Fibroblast of villous mesenchyme (primary cell): Measurements from ENCODE around the gene SERPINA9. TPM values are rescaled to one million over a fixed set of nuclear protein-coding genes. Genes with fewer than 3 reads are reported as not detected.

Source experiments
- DNase-seq: peaks from one replicate; pipeline ENCODE4 v3.0.0-alpha.2; 2010; ENCODE audit warnings: low read depth
- H3K4me3 ChIP-seq: 2 replicates; pipeline ENCODE4 v1.5.1; 2011; ENCODE audit warnings: low read depth, mild to moderate bottlenecking, low read length
- total RNA-seq: library from RNA; depleted of rRNA; stranded (reverse); fragments of >200 nt; gene quantifications from 2 replicates; pipeline ENCODE4 v1.2.3, GENCODE V29; 2012
- TF ChIP-seq, protein P1 (sequence below): IDR thresholded peaks from 2 replicates; pipeline ENCODE4 v1.5.1; 2012; ENCODE audit warnings: low read depth, mild to moderate bottlenecking, low read length; ENCODE audit not compliant: insufficient read depth

The SERPINA9 gene
- total RNA-seq, 1 donor, result not detected

DNA sequence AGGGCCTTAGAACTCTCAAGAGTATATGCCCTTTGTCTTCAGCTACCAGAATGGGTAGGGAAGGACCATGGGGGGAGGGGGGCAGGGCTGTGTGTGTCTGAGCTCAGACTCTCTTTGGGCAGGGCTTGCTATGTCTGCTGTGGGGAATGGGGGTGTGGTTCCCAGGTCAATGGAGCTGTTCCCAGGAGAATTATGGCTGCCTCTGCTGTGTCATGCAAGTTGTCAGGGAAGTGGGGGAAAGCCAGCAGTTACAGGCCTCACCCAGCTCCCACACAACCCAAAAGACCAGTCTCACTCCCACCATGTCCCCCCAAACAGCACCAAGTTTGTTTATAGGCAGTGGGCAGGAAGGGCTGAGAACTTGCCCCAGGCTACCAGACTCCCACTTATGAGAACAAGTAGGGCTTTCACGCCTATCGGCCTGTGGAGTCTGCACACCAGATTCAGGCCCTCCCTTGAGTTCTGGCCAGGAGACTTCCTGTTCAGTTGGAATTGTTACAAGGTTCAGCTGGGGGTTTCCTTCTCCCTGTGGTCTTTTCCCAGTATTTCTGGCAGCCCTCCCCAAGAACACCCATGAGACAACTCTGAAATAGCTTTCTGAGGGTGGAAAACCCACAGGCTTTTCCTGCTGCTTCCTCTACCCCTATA is 17.3 kb downstream of the SERPINA9 start:
- DNase-seq, result no peak
- no peak overlapping the region for H3K4me3 ChIP-seq
- TF ChIP-seq, protein P1, sequence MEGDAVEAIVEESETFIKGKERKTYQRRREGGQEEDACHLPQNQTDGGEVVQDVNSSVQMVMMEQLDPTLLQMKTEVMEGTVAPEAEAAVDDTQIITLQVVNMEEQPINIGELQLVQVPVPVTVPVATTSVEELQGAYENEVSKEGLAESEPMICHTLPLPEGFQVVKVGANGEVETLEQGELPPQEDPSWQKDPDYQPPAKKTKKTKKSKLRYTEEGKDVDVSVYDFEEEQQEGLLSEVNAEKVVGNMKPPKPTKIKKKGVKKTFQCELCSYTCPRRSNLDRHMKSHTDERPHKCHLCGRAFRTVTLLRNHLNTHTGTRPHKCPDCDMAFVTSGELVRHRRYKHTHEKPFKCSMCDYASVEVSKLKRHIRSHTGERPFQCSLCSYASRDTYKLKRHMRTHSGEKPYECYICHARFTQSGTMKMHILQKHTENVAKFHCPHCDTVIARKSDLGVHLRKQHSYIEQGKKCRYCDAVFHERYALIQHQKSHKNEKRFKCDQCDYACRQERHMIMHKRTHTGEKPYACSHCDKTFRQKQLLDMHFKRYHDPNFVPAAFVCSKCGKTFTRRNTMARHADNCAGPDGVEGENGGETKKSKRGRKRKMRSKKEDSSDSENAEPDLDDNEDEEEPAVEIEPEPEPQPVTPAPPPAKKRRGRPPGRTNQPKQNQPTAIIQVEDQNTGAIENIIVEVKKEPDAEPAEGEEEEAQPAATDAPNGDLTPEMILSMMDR, result no peak

DNA sequence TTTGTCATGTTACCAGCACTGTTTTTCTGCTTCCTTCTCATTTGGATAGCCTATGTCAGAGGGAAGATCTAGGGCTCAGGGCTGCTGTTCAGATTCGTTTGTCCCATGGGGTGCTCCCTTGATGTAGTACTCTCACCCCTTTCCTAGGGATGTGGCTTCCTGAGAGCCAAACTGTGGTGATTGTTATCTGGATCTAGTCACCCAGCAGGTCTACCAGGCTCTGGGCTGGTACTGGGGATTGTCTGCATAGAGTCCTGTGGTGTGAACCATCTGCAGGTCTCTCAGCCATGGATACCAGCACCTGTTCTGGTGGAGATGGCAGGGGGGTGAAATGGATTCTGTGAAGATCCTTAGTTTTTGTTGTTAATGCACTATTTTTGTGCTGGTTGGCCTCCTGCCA is 17.9 kb downstream of the SERPINA9 start:
- TF ChIP-seq, protein P1, result no peak
- no peak overlapping the region for H3K4me3 ChIP-seq
- DNase-seq, result no peak

DNA sequence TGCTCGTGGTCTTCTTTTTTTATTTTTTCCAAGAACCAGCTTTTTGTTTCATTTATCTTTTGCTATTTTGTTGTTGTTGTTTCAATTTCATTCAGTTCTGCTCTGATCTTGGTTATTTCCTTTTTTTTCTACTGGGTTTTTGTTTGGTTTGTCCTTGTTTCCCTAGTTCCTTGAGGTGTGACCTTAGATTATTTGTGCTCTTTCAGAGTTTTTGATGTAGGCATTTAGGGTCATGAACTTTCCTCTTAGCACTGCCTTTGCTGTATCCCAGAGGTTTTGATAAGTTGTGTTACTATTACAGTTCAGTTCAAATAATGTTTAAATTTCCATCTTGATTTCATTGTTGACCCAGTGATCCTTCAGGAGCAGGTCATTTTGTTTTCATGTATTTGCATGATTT is 20.1 kb downstream of the SERPINA9 start:
- TF ChIP-seq, protein P1, result no peak
- H3K4me3 ChIP-seq, result no peak overlapping the region
- no peak for DNase-seq

DNA sequence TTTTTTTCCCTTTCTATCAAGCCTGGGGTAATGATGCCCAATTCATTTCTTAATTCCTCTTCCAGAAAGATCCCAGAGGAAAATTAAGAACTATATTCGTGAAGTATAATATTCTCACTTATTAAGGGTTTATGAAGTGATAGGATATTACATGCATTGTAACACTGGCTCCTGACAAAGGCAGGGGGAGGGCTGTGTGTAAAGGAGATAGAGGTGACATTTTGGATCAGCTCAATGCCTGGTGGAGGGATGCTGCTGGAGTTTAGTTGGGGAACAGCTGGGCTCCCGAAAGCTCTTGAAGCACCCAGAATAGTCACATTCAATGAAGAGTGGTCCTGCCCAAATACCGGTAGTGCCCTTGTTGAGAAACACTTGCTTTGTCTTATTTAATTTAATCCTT is 24.2 kb downstream of the SERPINA9 start:
- TF ChIP-seq, protein P1, result no peak
- H3K4me3 ChIP-seq, result no peak overlapping the region
- DNase-seq, result no peak

DNA sequence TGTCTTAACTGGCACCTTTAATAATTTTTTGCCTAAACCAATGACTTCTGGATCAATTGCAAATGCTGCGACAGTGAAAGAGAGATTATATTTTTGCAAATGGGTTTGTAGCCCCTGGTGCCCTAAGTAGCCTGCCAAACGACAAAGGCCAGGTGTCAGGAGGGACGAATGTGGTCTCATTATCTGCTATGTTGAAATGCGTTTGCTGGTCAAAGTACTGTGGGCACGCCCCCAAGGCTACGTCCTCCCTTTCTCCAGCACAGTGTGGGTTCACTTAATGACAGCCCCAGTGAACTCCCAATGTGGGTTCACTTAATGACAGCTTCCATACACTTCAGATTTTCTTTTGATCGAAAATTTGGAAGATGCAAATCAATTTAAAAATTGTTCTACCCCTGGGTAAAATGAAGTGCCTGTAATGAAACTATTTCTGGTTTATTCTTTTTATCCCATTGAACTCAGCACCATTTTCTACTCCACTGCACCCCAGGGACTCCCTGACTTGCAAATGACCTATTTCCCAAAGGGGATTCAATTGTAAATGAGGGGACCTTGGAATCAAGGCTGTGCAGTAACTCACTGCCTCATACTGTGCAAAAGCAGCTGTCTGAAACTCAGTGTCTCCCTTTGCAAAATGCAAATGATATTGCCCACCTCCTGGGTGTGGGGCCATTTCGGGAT is 24.8 kb downstream of the SERPINA9 start:
- TF ChIP-seq, protein P1, result no peak
- DNase-seq, result no peak
- no peak overlapping the region for H3K4me3 ChIP-seq

DNA sequence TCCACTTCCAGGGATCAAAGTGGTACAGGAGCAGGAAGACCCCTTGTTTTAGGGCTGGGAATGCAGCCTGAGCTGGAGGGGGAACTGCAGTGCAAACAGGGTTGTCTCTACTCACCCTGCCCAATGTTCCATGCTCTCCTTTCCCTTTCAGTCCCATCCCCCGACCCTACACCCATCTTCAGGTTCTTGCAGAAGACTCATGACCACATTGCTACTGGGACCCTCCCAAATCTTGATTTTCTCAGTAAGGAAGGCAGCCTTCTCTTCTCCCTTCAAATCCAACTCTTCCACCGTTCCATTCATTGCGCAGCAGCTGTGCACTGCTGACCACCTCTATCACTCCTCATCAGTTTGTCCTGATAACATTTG is 25.3 kb downstream of the SERPINA9 start:
- TF ChIP-seq, protein P1, result no peak
- DNase-seq, result no peak
- H3K4me3 ChIP-seq, result no peak overlapping the region
